Caki2 (cell line): ENCODE results near the gene SCGB1D1. TPM values are rescaled to one million over a fixed set of nuclear protein-coding genes. Genes with fewer than 3 reads are reported as not detected.
"Not testable (repeated sequence)": the region's sequence is repeated elsewhere in the genome, so short reads cannot be mapped to it uniquely, and the experiment has no call there.

Source experiments
- DNase-seq: peaks from one replicate; pipeline ENCODE4 v3.0.0-alpha.2; 2015; ENCODE audit warnings: low read depth
- in situ Hi-C: cut with HindIII; loops from 2 replicates; pipeline ENCODE4 v1.10.0; 2016; ENCODE audit warnings: low sequenced_read_pairs, low pct_unique_long_range_greater_than_20kb, mixed read lengths
- total RNA-seq: library from RNA; depleted of rRNA; stranded (reverse); fragments of >200 nt; shearing (Covaris generic); gene quantifications from 2 replicates; pipeline ENCODE4 v1.2.3, GENCODE V29; 2014; ENCODE audit warnings: low replicate concordance

Gene SCGB1D1
- total RNA-seq, 1 experiment from 2014 or later = not detected

DNA sequence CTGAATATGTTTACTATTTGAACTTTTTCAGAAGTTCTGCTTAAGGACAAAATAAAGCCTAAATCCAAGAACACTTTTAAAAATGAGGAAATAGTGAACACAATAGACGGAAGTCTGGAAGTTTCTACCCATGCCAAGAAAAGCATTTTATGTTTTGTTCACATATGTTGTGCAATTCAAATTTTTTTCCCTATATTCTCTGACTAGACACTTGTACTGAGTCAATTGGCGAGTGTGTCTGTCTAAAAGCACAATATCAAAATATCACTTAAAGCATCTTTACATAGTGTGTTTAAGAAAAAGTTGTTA, 37.0 kb upstream of the SCGB1D1 start:
- no peak for DNase-seq
- in situ Hi-C loops = no loop called here

DNA sequence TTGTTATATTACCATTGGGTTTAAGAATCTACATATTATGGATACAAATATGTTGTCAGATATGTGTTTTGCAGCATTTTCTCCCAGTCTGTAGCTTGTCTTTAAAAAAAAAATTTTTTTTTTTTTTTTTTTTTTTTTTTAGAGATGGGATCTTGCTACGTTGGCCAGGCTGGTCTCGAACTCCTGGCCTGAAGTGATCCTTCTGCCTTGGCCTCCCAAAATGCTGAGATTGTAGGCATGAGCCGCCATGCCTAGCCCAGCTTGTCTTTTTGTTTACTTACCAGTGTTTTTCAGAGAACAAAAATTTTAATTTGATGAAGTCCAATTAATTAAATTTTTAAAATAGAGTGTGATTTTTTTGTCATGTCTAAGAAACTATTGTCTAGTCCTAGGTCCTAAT, 36.4 kb upstream of the SCGB1D1 start:
- in situ Hi-C loops = no loop called here
- DNase-seq = no peak

DNA sequence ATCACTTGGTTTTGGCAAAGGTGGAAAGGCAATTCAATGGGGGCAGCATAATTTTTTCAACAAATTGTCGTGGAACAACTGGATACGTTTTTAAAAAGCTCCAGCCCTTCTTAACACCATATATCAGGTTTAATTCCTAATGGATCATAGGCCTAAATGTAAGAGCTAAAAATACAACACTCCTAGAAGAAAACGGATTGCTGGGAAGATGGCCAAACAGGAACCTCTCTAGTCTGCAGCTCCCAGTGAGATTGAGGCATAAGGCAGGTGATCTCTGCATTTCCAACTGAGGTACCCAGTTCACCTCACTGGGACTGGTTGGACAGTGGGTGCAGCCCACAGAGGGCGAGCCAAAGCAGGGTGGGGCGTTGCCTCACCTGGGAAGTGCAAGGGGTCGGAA, 32.4 kb upstream of the SCGB1D1 start:
- DNase-seq = no peak
- in situ Hi-C loops = no loop called here

DNA sequence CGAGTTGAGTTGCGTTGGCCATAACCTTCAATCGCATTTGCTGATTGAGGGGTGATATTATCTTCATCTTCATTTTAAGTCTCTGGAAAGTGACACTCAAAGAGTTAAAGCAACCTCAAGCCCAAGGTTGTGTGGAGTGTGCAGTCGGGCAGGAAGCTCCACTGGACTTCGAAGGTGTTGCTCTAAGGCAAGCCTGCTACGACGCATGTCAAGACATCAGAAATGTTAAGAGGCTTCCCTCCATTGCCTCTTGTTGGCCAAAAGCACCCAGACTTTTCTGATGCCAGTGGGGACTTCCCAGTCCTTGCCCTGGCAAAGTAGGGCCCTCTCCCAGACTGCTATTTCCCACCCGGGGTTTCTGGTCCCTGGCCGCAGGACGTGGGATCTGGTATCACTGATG, 23.6 kb upstream of the SCGB1D1 start:
- DNase-seq = no peak
- in situ Hi-C loops = no loop called here

DNA sequence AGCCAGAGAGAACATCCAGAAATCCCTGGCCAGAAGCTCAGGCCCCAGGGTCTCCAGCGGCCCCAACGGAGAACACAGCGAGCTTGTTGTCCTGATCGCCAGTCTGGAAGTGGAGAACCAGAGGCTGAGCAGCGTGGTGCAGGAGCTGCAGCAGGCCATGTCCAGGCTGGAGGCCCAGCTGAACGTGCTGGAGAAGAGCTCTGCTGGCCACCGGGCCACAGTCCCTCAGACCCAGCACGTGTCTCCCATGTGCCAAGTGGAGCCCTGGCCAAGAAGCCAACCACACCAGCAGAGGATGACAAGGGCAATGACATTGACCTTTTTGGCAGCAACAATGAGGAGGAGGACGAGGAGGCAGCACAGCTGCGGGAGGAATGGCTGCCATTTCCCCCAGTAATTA, 20.6 kb upstream of the SCGB1D1 start:
- DNase-seq = no peak
- in situ Hi-C loops = no loop called here

DNA sequence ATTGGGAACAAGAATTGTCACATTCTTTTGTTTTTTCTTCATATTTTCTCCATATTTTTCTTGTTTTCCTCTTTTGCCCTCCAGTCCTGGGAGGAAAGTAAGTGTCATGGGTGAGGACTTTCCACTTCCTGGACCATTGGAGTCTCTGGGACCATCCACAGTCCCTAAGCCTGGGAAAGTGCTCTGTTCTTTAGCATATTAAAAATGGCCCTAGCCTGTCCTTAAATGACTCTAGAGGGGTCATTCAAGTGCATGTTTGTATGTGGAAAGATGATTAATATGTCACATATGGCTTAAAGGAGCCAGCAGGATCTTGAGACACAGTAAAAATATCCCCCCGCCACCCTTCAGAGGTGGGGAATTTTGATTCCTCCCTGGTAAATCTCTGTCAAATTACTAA, 20.1 kb upstream of the SCGB1D1 start:
- in situ Hi-C loops = no loop called here
- no peak for DNase-seq

DNA sequence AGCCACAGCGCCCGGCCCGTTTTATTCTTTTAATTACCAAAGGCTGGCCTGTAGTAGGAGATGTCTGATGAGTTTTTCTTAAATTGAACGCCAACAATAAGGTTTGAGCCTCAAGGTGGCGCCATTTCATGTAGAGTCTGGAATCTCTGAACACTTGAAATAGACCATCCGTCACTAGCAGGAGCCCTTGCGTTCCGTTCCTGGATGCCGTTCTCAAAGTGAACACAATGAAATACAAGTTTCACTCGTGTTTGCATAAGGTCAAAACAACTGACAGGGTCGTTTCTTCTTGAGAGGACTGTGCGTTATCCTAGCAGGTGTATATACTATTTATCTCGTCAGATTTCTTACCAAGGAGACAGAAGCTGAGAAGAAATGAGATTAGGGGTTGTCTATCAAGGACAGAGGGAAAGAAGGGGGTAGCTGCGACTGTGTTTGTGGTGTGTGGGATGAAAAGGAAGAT, 18.7 kb upstream of the SCGB1D1 start:
- peak; percentile 61 for DNase-seq
- in situ Hi-C loops = no loop called here

DNA sequence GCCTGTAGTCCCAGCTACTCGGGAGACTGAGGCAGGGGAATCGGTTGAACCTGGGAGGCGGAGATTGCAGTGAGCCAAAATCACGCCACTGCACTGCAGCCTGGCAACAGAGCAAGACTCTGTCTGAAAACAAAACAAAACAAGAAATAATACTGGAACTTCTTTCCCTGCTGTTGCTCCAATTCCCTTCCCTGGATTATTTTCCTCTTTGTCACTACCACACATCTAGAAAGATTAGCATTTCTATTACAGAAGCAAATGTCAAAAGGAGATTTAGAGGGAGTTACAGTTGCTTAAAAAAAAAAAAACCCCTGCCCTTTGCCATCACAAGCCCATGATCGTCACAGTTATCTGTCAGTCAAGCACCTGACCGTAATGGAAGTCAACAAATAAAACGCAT, 17.7 kb upstream of the SCGB1D1 start:
- DNase-seq = no peak
- in situ Hi-C loops = no loop called here

DNA sequence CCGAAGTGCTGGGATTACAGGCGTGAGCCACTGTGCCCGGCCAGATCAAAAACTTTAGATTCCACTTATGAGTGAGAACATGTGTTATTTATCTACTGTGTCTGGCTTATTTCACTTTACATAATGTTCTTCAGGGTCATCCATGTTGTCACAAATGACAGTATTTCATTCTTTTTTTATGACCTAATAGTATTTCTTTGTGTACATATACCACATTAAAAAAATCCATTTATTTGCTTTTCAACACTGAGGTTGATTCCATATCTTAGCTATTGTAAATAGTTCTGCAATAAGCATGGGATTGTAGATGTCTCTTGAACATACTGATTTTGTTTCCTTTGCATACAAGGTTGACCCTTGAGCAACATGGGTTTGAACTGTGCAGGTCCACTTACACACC, 13.2 kb upstream of the SCGB1D1 start:
- in situ Hi-C loops = no loop called here
- DNase-seq = no peak

DNA sequence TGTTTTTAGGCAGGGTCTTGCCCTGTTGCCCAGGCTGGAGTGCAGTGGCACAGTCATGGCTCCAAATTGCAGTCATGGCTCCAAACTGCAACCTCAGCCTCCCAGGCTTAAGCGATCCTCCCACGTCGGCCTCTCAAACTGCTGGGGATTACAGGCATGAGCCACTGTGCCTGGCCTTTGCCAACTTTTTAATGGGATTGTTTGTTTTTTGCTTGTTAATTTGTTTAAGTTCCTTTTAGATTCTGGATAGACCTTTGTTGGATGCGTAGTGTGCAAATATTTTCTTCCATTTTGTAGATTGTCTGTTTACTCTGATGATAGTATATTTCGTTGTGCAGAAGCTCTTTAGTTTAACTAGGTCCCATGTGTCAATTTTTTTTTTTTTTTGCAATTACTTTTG, 10.0 kb upstream of the SCGB1D1 start:
- no peak for DNase-seq
- in situ Hi-C loops = no loop called here

DNA sequence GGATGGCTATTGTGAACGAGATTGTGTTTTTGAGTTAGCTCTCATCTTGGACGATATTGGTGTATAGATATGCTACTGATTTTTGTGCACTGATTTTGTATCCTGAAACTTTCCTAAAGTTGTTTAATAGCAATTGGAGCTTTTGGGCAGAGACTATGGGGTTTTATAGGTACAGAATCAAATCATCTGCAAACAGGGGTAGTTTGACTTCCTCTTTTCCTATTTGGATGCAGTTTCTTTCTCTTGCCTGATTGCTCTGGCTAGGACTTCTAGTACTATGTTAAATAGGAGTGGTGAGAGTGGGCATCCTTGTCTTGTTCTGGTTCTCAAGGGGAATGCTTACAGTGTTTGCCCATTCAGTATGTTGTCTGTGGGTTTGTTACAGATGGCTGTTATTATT, 8.9 kb upstream of the SCGB1D1 start:
- in situ Hi-C loops = no loop called here
- DNase-seq = no peak

DNA sequence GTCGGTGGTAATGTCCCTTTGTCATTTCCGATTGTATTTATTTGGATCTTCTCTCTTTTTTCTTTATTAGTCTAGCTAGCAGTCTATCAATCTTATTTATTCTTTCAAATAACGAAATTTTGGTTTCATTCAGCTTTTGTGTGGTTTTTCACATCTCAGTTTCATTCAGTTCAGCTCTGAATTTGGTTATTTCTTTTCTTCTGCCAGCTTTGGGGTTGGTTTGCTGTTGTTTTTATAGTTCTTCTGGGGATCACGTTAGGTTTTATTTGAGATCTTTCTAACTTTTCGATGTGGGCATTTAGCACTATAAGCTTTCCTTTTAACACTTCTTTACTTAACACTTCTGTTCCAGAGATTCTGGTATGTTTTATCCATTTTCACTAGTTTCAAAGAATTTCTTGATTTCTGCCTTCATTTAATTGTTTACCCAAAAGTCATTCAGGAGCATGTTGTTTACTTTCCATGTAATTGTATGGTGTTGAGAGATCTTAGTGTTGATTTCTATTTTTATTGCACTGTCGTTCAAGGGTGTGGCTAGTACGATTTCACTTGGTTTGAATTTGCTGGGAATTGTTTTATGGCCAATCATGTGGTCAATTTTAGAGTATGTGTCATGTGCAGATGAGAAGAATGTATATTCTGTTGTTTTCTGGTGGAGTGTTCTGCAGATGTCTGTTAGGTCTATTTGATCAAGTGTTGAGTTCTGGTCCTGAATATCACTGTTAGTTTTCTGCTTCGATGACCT, 7.7 kb upstream of the SCGB1D1 start:
- no peak for DNase-seq
- in situ Hi-C loops = no loop called here

DNA sequence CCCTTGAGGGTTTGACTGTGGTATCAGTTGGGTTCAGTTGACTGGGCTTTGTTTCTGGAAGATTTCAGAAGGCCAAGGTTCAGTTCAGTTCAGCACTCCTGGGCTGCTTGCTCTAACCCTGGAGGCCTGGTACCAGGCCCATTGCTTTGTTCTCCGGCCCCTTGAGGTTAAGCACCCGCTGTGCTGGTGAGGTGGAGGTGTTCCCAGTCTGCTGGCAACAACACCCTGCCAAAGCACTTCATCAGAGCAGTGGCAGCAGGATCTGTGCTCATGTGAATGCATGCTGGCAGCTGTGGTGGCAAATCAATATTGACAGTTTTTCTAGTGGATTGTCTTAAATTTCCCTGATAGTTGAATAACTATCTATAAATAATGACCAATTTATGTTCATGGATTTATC, 3.8 kb upstream of the SCGB1D1 start:
- in situ Hi-C loops = no loop called here

DNA sequence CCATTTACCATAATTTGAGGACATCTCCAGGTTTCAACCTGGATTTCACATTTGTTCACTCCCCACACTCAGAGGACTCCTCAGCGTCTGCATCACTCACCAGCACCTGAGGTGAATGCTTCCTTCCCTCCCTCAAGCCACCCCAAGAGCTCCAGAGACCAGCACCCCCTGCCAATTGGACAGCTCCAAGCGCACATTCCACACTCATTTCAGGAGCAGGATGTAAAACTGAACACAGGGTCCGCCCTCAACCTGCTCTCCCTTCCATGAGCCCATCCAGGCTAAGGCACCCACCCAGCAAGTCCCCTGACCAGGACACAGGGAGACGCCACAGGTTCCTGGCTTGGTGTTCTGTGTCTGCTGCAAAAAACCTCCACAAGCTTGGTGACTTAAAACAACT, 3.9 kb downstream of the SCGB1D1 start:
- in situ Hi-C loops = no loop called here
- no peak for DNase-seq

More for the DNA sequence above, 3.8 kb upstream of the SCGB1D1 start:
- no peak for DNase-seq

DNA sequence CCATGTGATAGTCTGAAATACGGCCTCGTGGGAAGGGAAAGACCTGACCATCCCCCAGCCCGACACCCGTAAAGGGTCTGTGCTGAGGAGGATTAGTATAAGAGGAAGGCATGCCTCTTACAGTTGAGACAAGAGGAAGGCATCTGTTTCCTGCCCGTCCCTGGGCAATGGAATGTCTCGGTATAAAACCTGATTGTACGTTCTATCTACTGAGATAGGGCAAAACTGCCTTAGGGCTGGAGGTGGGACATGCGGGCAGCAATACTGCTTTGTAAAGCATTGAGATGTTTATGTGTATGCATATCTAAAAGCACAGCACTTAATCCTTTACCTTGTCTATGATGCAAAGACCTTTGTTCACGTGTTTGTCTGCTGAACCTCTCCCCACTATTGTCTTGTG, 5.0 kb downstream of the SCGB1D1 start:
- in situ Hi-C loops, DNase-seq: not testable (repeated sequence)

DNA sequence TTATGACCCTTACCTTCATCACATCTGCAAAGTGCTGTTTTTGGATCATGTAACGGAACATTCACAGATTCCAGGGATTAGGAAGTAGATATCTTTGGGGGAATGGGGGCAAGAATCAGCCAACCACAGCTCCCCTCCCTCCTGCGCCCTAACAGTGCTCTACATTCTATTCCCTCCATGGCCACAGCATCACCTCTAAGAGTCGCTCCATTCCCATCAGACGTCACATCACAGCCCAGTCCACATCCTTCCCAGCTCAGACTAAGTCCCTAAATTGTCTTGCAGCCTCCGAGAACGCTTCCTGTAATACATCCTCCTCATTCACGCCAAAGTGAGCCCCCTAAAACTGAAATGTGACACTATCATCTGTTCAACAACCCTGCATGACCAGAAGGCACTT, 5.9 kb downstream of the SCGB1D1 start:
- DNase-seq = no peak
- in situ Hi-C loops = no loop called here

DNA sequence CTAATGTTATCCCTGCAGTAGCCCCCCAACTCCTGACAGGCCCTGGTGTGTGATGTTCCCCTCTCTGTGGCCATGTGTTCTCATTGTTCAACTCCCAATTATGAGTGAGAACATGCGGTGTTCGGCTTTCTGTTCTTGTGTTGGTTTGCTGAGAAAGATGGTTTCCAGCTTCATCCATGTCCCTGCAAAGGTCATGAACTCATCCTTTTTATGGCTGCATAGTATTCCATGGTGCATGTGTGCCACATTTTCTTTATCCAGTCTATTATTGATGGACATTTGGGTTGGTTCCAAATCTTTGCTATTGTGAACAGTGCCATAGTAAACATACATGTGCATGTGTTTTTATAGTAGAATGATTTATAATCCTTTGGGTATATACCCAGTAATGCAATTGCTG, 7.4 kb downstream of the SCGB1D1 start:
- DNase-seq, in situ Hi-C loops: not testable (repeated sequence)

DNA sequence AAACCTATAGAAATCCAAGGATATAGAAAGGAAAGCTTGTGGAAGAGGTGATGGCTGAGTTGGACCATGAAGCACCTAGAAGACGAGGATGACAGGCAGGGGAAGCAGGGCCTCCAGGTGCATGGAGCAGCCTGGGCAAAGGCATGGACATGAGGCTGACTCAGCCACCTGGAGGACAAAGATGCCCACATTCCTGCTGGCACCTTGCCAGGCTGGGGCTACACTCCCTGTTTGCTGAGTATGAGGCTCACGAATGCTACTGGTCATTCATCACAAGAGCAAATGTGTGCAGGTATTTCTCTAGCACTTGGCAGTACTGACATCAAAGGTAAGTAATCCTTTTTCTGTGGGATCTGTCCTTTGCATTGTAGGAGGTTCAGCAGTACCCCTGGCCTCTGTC, 11.4 kb downstream of the SCGB1D1 start:
- no peak for DNase-seq
- in situ Hi-C loops = no loop called here

DNA sequence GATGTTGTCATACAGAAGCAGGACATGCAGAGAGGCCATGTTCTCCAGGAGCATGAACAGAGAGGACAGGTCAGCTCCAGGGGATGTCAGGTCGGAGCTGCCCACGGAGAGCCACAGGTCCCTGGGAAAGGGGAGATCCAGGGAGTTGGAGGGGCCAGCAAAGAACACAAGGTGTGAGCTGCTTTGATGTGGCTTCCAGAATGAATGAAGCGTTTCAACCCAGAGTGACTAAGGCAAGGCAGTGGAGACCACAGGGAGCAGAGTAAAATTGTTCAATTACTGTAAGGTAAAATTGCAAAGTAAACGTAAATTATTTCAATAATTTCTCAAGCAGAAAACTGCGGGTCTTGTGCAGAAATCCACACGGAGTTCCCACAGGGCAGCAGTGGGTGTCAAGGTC, 12.9 kb downstream of the SCGB1D1 start:
- no peak for DNase-seq
- in situ Hi-C loops = no loop called here

DNA sequence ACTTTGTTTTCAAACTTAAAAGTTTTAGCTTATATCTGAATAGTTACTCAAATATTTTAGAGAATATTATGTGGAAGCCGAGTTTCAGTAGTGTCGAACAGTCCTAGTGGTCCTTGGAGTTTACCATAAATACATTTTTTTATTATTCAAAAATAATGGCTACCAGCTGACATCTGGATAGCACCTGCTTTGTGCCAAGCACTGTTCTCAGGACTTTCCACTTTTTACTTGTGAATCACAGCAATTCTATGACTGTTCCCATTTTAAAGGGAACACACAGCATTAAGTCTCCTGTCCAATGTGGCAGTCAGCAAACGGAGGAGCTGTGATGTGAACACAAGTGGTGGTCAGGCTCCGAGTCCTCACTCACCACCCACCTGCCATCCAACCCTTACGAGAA, 14.4 kb downstream of the SCGB1D1 start:
- in situ Hi-C loops = no loop called here
- no peak for DNase-seq

DNA sequence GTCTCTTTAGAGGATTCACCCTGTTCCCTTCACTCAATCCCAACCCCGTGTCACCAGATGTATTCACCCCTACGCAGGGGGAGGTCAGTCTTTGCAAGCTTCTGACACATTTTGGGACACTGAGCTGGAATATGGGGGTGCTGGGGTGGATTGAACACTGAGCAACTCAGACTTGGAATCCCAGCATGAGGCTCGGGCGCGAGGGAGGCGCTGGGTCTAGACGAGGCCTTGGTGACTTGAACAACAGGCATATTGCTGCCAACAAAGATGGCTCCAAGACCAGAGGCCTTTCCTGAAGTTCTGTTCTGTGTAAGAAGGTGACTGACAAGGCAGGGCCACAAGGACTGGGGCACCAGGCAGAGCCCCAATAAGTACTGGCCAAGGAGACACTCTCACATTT, 15.4 kb downstream of the SCGB1D1 start:
- no peak for DNase-seq
- in situ Hi-C loops = no loop called here
